Left kidney (tissue), 8 donors: ENCODE data around the gene TMEM130. TPM values are rescaled to one million over a fixed set of nuclear protein-coding genes. Genes with fewer than 3 reads are reported as not detected.

Source experiments
- DNase-seq: peaks from one replicate; pipeline ENCODE4 v3.0.0-alpha.2; 2013
- long read RNA-seq, 8 donors: transcript quantifications; one replicate each; lab custom pipeline, GENCODE V29; 2026
- polyA plus RNA-seq: library from polyadenylated mRNA; unstranded; fragments of 120-200 nt; gene quantifications from one replicate; pipeline ENCODE4 v1.2.1, GENCODE V29; 2013; ENCODE audit not compliant: insufficient read length

TMEM130 gene, protein sequence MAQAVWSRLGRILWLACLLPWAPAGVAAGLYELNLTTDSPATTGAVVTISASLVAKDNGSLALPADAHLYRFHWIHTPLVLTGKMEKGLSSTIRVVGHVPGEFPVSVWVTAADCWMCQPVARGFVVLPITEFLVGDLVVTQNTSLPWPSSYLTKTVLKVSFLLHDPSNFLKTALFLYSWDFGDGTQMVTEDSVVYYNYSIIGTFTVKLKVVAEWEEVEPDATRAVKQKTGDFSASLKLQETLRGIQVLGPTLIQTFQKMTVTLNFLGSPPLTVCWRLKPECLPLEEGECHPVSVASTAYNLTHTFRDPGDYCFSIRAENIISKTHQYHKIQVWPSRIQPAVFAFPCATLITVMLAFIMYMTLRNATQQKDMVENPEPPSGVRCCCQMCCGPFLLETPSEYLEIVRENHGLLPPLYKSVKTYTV
- 2.8 TPM for polyA plus RNA-seq
- long read RNA-seq, donor 1, partial matches to known transcripts = 0 of 2 reads
- long read RNA-seq, donor 1, other reads (novel, unspliced or antisense) = 0 of 2 reads
- long read RNA-seq, donor 2 = 0 reads
- long read RNA-seq, donor 3 = 0 reads
- long read RNA-seq, donor 4 = 0 reads
- long read RNA-seq, donor 5, partial matches to known transcripts = 0 of 1 reads
- long read RNA-seq, donor 5, other reads (novel, unspliced or antisense) = 0 of 1 reads
- long read RNA-seq, donor 6 = 0 reads
- long read RNA-seq, donor 7 = 0 reads
- long read RNA-seq, donor 8, partial matches to known transcripts = 0 of 1 reads
- long read RNA-seq, donor 8, other reads (novel, unspliced or antisense) = 0 of 1 reads

DNA sequence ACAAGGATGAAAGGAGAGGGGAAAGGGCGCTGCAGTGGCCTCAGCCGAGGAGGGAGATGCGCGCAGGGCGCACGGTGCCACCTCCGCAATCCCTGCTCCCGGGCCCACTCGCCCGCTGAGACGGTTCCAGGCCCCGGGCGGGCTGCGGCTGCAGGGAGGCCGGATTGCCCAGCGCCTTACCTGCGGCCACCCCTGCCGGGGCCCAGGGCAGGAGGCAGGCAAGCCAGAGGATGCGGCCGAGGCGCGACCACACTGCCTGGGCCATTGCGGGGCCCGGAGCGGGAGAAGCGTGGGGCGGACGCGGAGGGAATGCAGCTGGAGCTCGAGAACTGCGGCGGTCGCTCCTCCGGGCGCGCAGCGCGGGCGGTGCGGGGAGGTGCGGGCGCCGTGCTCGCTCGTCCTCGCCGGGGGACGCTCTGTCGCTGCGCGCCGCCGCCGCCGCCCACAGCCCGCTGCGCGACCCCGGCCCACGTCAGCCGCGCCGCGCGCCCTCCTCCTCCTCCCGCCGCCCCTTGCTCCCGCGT lies at the start of gene TMEM130:
TSS of gene TMEM130 (minus strand) at position 418 of the 524 bp plus-strand sequence. CDS start at position 265, 153 bp downstream.
- DNase-seq = no peak

DNA sequence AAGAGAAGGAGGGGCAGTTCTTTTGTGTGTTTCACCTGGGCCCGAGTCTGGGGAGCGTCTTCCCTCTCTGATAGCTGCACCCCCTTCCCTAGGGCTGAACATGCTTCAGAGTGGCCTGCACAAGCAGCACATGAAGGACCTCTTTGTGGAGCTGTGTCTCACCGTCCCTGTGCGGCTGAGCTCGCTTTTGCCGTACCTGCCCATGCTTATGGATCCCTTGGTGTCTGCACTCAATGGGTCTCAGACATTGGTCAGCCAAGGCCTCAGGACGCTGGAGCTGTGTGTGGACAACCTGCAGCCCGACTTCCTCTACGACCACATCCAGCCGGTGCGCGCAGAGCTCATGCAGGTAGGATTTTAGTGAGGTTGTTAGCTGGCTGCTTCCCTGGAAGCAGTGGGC lies 47.5 kb upstream of the TMEM130 start:
- DNase-seq = no peak

- no peak for DNase-seq
Observed at GRCh38 chr7:98913612-98914011, 43.8 kb upstream of the TMEM130 start.

DNA sequence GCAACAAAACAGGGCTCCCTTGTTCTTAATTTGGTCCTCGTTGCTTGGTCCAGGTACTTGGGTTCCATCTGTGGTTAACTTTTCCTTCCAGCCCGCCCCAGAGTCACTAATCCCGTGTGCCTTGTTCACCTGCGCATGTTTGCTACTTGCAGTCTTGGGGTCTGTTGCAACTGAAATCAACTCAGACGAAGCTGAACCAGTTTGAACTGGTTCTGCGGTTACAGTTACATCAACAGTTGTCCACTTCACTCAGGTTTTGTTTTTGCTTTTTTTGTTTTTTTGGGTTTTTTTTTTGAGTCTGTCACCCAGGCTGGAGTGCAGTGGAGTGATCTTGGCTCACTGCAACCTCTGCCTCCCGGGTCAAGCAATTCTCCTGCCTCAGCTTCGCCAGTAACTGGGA lies 43.2 kb upstream of the TMEM130 start:
- no peak for DNase-seq

DNA sequence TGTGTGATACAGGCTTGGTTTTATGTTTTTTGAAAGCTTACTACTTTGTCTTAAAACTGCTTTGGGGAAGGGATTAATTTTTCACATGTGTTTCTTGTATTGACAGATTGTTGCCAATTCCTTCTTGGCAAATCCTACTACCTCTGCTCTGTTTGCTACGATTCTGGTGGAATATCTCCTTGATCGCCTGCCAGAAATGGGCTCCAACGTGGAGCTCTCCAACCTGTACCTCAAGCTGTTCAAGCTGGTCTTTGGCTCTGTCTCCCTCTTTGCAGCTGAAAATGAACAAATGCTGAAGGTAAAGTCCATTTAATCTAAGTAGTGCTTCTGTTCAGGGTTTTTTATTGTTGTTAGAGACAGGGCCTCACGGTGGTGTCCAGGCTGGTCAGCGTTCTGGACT lies 42.1 kb upstream of the TMEM130 start:
- no peak for DNase-seq

DNA sequence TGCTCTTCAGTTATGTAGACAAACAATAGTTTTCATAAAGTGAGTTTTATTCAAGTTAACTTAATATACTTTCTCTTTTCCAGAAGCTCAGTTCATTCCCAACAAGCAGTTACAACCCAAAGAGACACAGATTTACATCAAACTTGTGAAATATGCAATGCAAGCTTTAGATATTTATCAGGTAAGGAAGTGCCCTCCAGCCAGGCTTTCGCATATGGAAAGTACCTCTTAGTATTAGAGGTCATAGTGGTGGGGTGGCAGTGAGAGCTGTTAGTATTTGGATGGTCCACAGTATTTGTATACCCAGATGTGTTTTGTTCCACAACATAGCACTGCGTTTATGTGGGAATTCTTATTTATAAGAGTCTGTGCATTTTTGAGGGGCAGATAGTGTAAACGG lies 40.6 kb upstream of the TMEM130 start:
- no peak for DNase-seq

- DNase-seq = no peak
Observed at GRCh38 chr7:98909487-98909886, 39.7 kb upstream of the TMEM130 start.

GRCh38 chr7:98908585-98908984 lies 38.8 kb upstream of the TMEM130 start:
- DNase-seq = no peak

DNA sequence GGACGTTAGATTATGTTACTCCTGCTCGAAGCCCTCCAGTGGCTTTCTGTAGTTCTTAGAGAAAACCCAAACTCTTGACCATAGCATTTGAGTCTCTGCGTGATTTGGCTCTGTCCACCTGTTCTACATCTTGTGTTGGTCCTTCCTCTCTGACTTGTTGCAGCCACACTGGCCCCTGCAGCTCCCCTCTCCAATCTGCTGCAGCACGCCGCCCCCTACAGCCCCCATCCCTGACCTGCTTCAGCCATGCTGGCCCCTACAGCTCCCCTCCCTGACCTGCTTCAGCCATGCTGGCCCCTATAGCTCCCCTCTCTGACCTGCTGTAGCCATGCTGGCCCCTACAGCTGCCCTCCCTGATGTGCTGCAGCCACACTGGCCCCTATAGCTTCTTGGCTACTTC lies 37.8 kb upstream of the TMEM130 start:
- no peak for DNase-seq

DNA sequence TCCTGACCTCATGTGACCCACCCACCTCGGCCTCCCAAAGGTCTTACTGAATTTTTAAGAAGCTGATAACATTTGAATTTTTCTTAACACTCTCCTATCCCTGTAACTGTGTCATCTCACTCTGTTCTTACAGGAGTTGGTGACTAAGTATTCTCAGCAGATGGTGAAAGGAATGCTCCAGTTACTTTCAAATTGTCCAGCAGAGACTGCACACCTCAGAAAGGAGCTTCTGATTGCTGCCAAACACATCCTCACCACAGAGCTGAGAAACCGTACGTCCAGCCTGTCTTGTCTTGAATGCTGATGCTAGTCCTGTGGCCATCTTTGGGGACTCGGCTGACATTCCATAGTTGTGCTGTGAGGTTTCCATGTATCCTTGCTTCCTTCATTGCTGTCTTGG lies 33.4 kb upstream of the TMEM130 start:
- no peak for DNase-seq

- no peak for DNase-seq
Observed at GRCh38 chr7:98902523-98902922, 32.7 kb upstream of the TMEM130 start.

DNA sequence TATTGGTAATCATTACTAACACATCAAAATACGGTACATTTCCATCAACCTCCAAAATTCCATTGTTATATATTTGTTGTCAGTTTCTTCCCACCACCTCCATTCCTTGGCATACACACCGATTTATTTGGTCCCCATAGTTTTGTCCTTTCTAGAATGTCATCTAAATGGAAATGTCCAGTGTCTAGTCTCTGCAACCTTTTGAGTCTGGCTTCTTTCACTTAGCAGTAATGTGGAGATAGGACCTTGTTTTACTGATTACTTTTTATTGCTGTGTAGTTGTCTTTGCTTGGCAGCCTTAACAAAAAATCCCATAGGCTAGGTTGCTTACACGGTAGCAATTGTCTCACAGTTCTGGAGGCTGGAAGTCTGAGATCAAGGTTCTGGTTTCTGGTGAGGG lies 31.0 kb upstream of the TMEM130 start:
- no peak for DNase-seq

DNA sequence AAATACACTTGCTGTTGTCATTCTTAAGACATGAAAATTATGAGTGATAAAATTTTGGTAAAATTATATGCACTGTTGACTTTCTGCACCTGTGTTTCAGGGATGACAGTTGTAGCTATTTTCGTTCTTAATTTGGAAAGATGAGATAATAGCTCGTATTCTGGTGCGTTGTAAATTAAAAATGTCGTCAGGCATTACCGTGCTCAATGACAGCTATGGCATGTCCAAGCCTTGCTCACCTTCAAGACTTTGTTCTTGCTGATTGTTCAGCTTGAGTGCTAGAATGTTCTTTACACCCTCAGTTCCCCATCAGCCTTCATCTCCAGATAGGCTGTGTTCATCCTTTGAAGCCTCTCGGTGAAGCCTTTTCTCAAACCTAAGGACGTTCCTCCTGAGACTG lies 30.0 kb upstream of the TMEM130 start:
- DNase-seq = no peak

DNA sequence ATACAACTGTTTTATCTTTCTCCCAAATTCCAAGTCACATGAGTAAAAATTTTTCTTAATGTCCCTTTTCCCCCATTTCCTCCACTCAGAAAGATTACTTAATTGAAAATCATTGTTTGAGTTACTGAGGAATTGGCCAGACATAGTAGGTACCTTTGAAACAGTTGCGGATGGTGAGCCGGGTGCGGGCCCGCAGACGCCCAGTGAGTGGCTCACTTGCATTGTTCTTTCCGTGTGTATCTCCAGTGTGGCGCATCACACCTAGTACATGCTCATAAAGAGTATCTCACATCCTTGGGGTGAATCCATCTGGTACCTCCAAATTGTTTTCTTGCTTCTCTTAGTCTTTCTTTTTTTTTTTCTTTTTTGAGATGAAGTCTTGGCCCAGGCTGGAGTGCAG lies 22.8 kb upstream of the TMEM130 start:
- DNase-seq = no peak

GRCh38 chr7:98887038-98887437 lies 17.2 kb upstream of the TMEM130 start:
- DNase-seq = no peak

DNA sequence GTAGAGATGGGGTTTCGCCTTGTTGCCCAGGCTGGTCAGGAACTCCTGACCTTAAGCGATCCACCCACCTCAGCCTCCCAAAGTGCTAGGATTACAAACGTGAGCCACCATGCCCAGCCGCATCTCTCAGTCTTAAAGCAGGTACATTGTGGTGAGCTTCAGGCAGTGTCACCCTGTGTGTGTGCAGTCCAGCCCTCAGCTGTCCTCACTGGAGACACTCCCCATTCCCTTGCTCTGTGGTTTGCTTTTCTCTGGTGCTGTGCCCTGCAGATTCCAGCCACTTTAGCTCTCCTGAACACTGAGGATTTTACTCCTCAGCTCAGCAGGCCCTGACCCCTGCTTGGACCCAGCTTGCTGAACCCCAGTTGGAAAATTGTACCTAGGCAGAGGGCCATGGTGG lies 14.6 kb upstream of the TMEM130 start:
- no peak for DNase-seq

DNA sequence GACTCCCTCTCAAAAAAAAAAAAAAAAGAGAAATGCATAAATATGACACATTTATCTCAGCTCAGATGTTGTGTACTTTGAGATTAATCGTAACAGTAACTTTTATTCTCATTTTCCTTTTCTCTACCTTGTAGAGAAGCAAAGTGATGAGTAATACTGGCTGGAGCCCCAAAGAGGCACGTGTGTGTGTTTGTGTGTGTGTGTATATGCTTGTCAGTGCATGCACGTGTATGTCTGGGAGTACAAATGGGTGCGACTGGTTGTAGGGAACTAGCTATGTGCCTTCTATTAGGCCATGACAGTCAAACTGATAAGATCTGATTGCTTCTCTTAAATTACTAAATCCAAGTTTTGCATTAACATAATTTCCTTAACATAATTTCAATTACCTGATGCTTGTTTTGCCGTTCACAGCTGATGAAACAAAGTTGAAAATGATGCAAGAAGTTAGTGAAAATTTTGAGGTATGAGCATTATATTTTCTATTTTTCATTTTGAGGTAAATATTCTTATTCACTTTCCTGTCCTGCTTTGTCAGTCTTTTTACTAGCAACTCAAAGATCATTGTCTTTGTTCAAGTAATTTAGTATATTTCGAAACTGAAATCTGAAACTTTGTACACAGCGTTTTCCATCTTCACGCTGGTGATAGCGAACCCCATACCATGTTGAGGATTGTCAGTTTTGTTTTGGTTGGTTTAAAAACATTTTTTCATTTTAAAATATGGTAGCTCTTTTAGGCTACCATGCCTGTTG lies 11.9 kb upstream of the TMEM130 start:
- no peak for DNase-seq

DNA sequence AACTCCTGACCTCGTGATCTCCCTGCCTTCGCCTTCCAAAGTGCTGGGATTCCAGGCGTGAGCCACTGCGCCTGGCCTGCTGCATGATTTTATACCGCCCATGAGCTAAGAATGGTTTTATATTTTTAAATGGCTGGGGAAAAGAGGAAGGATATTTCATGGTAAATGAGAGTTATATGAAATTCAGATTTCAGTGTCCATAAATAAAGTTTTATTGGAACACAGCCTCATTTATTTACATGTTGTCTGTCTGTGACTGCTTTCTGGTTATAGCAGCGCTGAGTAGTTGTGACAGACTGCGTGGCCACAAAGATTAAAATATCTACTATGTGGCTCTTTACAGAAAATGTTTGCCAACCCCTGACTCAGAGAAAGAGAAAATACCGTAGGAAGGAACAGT lies 10.7 kb upstream of the TMEM130 start:
- DNase-seq = no peak

DNA sequence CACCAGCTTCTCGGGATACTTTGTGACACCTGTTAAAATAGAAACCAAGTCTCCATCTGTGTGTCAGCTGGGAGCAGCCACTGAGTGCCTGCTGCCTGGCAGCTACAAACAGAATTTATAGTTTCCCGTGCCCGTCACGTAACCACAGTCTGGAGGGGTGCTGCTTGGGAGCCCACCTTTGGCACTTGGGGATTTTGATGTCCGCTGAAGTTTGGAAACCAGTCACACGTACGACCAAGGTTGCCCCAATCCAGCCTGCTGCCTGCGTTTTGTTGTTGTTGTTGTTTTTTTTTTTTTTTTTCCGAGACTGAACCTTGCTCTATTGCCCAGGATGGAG lies 10.1 kb upstream of the TMEM130 start:
- DNase-seq = no peak

DNA sequence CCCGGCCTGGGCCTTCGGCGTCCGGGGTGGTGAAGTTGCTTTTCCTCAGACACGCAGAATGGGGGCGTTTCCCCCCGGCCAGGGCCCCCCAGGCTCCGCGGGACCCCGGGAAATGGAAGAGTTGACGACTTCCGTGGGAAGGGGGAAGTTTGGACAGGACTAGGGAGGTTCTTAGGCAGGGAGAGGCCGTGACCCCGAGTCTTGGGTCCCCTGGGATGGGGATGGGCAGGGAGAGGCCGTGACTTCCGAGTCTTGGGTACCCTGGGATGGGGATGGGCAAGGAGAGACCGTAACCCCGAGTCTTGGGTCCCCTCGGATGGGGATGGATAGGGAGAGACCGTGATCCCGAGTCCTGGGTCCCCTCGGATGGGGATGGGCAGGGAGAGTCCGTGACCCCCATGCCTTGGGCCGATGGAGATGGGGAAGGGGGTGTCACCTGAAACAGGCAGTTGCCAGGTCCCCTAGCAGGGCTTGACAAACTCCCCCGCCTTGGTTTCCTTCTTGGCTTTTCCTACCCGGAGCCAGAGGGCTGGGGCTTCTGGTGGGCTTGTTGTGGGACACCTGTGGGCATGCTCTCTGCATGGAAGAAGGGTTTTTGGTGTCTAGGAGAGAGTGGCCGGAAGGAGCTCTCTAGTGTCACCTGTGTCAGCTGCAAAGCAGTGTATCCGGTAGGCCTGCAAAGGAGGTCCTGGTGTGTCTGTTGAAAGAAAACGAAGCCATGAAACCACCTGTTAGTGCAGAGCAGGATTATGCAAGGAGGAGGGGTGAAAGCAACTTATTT lies 9.6 kb upstream of the TMEM130 start:
- DNase-seq = no peak

DNA sequence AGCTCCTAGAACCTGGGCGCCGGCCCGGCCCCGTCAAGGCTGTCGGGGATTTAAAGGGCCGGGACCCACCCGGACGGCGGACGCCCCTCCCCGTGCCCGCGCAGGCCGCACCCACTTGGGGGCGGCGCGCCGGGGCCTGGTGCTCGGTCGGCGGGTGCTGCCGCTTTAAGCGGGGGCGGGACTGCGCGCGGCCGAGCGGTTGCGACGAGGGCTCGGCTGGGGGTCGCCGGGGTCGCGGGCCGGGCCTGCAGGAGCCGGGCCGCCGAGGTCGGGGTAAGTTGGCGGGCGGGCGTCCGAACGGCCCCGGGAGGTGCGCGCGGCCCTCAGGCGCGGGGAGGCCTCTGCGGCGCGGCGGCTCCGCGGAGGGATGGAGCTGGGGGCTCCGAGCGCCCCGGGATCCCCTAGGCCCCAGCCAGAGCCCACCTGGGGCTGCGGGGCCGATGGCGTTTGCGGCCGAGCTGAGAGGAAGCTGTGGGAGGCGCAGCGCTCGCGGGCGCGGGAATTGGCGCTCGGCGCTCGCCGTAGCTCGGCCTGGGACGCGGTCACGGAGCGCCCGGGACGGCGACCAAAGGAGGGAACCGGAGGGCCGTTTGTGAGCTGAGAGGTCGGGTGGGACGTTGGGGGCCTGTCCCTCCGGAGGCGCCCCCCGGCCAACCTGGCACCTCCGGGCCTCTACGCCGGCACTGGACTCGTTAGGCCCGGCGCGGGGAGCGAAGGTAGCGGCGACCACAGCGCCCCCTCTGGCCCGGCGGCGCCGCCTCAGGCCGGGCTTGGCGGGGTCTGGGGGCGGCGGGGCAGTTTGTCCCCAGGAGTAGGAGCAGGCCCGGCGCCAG lies 8.8 kb upstream of the TMEM130 start, which contains the start of gene TRRAP:
TSS of gene TRRAP (plus strand) at position 168 of the 833 bp plus-strand sequence. CDS start 2,619 bp downstream, outside the sequence.
- peak; percentile 68 for DNase-seq
